Measurements from ENCODE around the gene EYA3. TPM values are rescaled to one million over a fixed set of nuclear protein-coding genes. Genes with fewer than 3 reads are reported as not detected.

EYA3 gene
- total RNA-seq, 4 donors from 2014 or later: 9.6 to 15.5 (median 12.6) TPM

- TF ChIP-seq CTCF (IDR thresholded peaks at IDR 0.05; ENCODE audit: low read depth): no peak
Measured at GRCh38 chr1:27994060-27994459, 94.3 kb downstream of the EYA3 start.

DNA sequence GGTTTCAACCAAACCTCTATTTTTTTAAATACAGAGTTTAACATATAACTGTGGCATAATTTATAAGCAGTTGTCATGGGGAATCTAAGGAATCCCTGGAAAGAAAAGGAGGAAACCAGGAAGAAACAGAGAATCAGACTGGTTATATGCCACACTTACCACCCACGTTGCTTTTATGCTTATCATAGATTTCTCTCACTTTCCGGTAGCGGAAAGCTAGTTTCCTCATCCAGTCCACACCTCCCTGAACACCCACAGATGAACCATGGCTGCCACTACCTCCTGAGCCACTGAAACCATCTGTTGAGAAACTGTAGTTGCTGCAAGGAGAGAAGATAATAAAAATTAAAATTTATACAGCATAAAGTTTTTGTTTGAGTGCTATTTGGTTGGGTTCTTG lies 95.2 kb downstream of the EYA3 start:
- no peak for TF ChIP-seq CTCF (IDR thresholded peaks at IDR 0.05; ENCODE audit: low read depth)

DNA sequence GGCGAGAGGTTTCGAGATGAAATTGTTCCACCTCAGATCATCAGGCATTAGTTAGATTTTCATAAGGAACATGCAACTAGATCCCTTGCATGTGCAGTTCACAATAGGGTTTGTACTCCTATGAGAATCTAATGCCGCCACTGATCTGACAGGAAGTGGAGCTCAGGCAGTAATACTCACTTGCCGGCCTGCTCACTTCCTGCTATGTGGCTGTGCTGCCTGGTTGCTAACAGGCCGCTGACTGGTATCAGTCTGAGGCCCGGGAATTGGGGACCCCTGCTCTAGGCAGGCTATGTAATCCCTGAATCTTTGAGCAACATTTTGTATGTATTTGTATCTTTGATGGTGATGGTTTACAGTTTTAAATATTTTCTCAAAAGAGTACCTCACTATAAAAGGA lies 96.1 kb downstream of the EYA3 start:
- TF ChIP-seq CTCF (IDR thresholded peaks at IDR 0.05; ENCODE audit: low read depth): no peak

DNA sequence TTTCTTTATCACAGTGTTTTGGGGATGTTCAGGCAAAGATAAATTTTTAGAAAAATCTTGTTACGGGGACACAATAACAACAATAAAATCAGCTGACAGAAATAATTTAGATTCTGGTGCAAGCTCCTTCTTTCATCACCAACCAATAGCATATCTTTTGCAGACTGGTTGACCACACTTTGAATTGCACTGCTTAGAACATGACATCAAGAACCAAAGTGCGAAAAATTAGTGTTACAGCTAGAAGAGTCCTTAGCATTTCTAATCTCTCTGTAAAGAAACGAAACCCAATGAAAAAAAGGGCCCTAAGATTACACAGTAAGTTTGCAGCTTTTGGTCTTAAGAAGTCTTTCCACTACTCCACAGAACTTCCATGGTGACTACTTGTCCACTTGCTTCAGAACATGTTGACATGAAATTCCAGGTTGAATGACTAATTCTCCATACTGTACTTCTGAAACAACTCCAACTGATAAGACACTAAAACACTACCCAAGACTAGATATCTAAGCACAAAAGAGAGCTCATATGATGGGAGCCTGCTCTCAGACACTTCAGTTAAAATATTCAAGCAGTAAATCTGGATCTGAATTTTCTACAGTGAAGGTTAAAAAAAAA lies 97.4 kb downstream of the EYA3 start:
- no peak for TF ChIP-seq CTCF (IDR thresholded peaks at IDR 0.05; ENCODE audit: low read depth)

- no peak for TF ChIP-seq CTCF (IDR thresholded peaks at IDR 0.05; ENCODE audit: low read depth)
Measured at GRCh38 chr1:27981145-27981544, 107.3 kb downstream of the EYA3 start.

DNA sequence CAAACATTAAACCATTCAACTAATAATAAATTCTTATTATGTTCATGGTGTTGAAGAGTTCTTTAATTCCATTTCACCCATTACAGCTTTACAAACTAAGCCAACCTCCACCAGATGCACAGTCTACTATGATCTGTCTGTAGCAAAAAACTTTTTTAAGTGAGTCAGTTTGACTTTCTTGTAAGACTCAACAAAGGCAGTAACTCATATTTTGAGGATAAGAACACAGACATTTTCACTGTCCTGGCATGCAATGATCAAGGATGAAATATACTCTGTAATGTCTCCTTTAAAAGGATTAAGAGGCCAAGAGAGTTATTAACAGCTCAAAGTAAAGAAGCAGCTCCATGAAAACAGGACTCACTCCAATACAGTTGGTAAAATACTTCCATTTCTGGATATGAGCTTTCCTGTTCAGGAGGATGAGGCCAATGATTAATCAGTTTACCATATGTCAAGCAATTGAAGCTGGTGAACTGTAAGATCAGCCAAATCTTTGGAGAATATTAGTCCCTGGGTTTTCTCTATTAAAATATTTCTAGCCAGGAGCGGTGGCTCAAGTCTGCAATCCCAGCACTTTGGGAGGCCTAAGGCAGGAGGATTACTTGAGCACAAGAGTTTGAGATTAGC lies 108.1 kb downstream of the EYA3 start:
- TF ChIP-seq CTCF (IDR thresholded peaks at IDR 0.05; ENCODE audit: low read depth): no peak

DNA sequence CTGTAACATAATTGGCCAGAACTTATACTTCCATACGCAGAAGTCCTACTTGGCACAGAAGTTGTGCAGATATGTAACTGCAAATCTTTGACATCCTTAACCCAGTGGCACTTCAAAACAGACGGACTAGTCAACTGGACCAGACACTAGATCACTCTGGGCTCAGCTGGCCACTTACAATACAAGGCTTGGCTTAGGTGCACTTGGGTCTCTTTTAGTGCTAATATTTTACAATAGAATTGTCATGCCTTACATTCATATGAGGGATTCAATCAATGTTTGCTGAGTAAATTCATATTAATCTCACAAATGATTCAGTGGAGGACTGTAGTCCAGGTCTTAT lies 108.6 kb downstream of the EYA3 start:
- TF ChIP-seq CTCF (IDR thresholded peaks at IDR 0.05; ENCODE audit: low read depth): no peak

Data from subcutaneous adipose tissue (tissue), 4 donors.